ENCODE results near the gene MAPKBP1.

Gene MAPKBP1

GRCh38 chr15:41836073-41836472 lies 61.8 kb downstream of the MAPKBP1 start:
- Histone ChIP-seq H3K4me1 (peaks cover 0 to 17% (median 0%) of the 10 kb centered on the region in 4 donors), H3K36me3 (peaks cover 0 to 73% (median 25%) of the 10 kb centered on the region in 3 donors), H3K9me3 (no peaks in the 10 kb centered on the region), H3K4me3 (no peak overlapping the region), H3K27ac (no peak overlapping the region), H3K27me3 (no peaks in the 10 kb centered on the region)
- intact Hi-C loops (cut with DNase I; ENCODE audit: low total_unique reads): no loop called here
- DNase-seq: no peak
- TF ChIP-seq CTCF (IDR thresholded peaks at IDR 0.05): no peak

GRCh38 chr15:41836713-41837454 lies 62.6 kb downstream of the MAPKBP1 start:
- peaks cover 0 to 73% (median 27%) of the 10 kb centered on the region in 3 donors for H3K36me3 ChIP-seq
- H3K4me3 ChIP-seq: no peak overlapping the region
- H3K27me3 ChIP-seq: no peaks in the 10 kb centered on the region
- H3K9me3 ChIP-seq: no peaks in the 10 kb centered on the region
- intact Hi-C loops (cut with DNase I; ENCODE audit: low total_unique reads): no loop called here
- DNase-seq: no peak
- no peak overlapping the region for H3K27ac ChIP-seq
- peaks cover 0 to 17% (median 0%) of the 10 kb centered on the region in 4 donors for H3K4me1 ChIP-seq
- TF ChIP-seq CTCF (IDR thresholded peaks at IDR 0.05): no peak

- no peak for DNase-seq
- peaks cover 0 to 10% (median 0%) of the 10 kb centered on the region in 4 donors for H3K4me1 ChIP-seq
- no peak within 1 kb of the TSS for H3K4me3 ChIP-seq
- no peaks in the 10 kb centered on the region for H3K9me3 ChIP-seq
- TF ChIP-seq CTCF (IDR thresholded peaks at IDR 0.05): no peak
- peaks cover 0 to 79% (median 29%) of the 10 kb centered on the region in 3 donors for H3K36me3 ChIP-seq
- no peak within 1 kb of the TSS for H3K27ac ChIP-seq
- intact Hi-C loops (cut with DNase I; ENCODE audit: low total_unique reads): no loop called here
- no peaks in the 10 kb centered on the region for H3K27me3 ChIP-seq
These were observed 64.2 kb downstream of the MAPKBP1 start, which contains the start of gene PLA2G4B for GRCh38 chr15:41838400-41838897. TSS of gene PLA2G4B (plus strand) at chr15:41838847. CDS start at chr15:41838914, 67 bp downstream.

GRCh38 chr15:41839781-41840491 lies 65.7 kb downstream of the MAPKBP1 start:
- peaks cover 5 to 87% (median 35%) of the 10 kb centered on the region in 3 donors for H3K36me3 ChIP-seq
- DNase-seq: no peak
- peaks cover 0 to 10% (median 0%) of the 10 kb centered on the region in 4 donors for H3K4me1 ChIP-seq
- H3K4me3 ChIP-seq: no peak overlapping the region
- no peaks in the 10 kb centered on the region for H3K27me3 ChIP-seq
- H3K27ac ChIP-seq: no peak overlapping the region
- no peak for TF ChIP-seq CTCF (IDR thresholded peaks at IDR 0.05)
- no peaks in the 10 kb centered on the region for H3K9me3 ChIP-seq
- intact Hi-C loops (cut with DNase I; ENCODE audit: low total_unique reads): no loop called here

GRCh38 chr15:41840673-41841072 lies 66.4 kb downstream of the MAPKBP1 start:
- Histone ChIP-seq H3K36me3 (peaks cover 10 to 87% (median 42%) of the 10 kb centered on the region in 3 donors), H3K27ac (no peak overlapping the region), H3K4me3 (no peak overlapping the region), H3K9me3 (no peaks in the 10 kb centered on the region), H3K4me1 (peaks cover 0 to 10% (median 0%) of the 10 kb centered on the region in 4 donors), H3K27me3 (no peaks in the 10 kb centered on the region)
- TF ChIP-seq CTCF (IDR thresholded peaks at IDR 0.05): no peak
- intact Hi-C loops (cut with DNase I; ENCODE audit: low total_unique reads): no loop called here
- DNase-seq: no peak

All from tibial artery (tissue), 4 donors.